DOHH2 (cell line): ENCODE results near the gene BBS12.

ENCODE experiments used
- EZH2phosphoT487 ChIP-seq: fragments of 200-600 bp; sonication (generic); IDR thresholded peaks from 2 replicates; pipeline ENCODE4 v1.6.1; 2017; ENCODE audit warnings: borderline replicate concordance, mild to moderate bottlenecking, antibody characterized with exemption, low read length, moderate library complexity, mixed read lengths
- TF ChIP-seq, protein P1 (sequence below): fragments of 200-600 bp; sonication (generic); IDR thresholded peaks from one replicate; pipeline ENCODE4 v1.5.1; 2014; ENCODE audit warnings: antibody characterized with exemption, mild to moderate bottlenecking, low read depth, low read length; ENCODE audit not compliant: poor library complexity, severe bottlenecking

DNA sequence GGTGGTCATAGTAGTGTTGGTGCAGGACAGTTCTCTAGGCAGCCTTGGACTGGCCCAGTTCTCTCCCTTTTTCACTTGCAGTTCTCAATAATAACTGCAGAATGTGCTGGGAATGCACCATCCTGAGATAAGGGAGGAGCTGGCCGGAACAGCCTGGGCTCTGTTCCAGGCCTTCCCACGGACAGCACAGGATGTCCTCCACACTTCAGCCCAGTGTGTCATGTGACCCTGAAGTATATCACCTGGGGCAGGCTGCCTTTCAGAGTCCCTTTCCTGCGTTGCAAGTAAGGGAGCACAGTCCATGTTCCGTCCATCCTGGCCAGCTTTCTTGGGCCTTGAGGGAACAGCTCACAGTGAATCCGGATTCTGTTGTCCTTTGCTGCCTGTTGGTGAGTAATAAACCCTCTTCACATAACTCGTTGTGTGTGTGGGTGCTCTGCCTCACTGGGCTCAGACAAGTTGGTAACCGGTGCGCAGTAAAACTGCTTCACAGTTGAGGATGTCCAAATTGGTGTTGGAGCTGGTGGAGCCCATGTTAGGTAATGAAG lies 32.3 kb upstream of the BBS12 start:
- TF ChIP-seq, protein P1, sequence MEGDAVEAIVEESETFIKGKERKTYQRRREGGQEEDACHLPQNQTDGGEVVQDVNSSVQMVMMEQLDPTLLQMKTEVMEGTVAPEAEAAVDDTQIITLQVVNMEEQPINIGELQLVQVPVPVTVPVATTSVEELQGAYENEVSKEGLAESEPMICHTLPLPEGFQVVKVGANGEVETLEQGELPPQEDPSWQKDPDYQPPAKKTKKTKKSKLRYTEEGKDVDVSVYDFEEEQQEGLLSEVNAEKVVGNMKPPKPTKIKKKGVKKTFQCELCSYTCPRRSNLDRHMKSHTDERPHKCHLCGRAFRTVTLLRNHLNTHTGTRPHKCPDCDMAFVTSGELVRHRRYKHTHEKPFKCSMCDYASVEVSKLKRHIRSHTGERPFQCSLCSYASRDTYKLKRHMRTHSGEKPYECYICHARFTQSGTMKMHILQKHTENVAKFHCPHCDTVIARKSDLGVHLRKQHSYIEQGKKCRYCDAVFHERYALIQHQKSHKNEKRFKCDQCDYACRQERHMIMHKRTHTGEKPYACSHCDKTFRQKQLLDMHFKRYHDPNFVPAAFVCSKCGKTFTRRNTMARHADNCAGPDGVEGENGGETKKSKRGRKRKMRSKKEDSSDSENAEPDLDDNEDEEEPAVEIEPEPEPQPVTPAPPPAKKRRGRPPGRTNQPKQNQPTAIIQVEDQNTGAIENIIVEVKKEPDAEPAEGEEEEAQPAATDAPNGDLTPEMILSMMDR: no peak
- TF ChIP-seq EZH2phosphoT487: no peak
